ENCODE data around the gene MYRFL. TPM values are rescaled to one million over a fixed set of nuclear protein-coding genes. Genes with fewer than 3 reads are reported as not detected.

Gene MYRFL
- total RNA-seq, 3 donors from 2014 or later (not counting 1 experiment from before 2014, with no cell fraction given): not detected

- H3K4me1 Mint-ChIP-seq: peaks cover 0 to 3% of the 10 kb centered on the region in 2 donors
- WGBS (ENCODE audit: insufficient coverage): 67% methylated on average over 6 of the region's 6 CpGs
- ATAC-seq (no peak), DNase-seq (no peak)
- H3K4me3 Mint-ChIP-seq: no peak overlapping the region
- no peak overlapping the region for H3K27ac Mint-ChIP-seq
- no peak overlapping the region for H3K4me3 ChIP-seq (ENCODE audit: low read length)
- no peaks in the 10 kb centered on the region for H3K36me3 ChIP-seq (ENCODE audit: control insufficient read depth, insufficient read depth, low read length)
- H3K4me1 ChIP-seq (ENCODE audit: control insufficient read depth, insufficient read depth, low read length): no peaks in the 10 kb centered on the region
- no peaks in the 10 kb centered on the region for H3K9me3 Mint-ChIP-seq
- H3K27me3 Mint-ChIP-seq (ENCODE audit: low read depth in 2 of 2): peaks cover 0 to 11% of the 10 kb centered on the region in 2 donors
- intact Hi-C loops (cut with micrococcal nuclease): no loop called here
- H3K27ac ChIP-seq (ENCODE audit: low read length): no peak overlapping the region
- no peaks in the 10 kb centered on the region for H3K36me3 Mint-ChIP-seq
- no peak for TF ChIP-seq CTCF (IDR thresholded peaks at IDR 0.05)
- no peaks in the 10 kb centered on the region for H3K27me3 ChIP-seq (ENCODE audit: control insufficient read depth, insufficient read depth, low read length)
- no peaks in the 10 kb centered on the region for H3K9me3 ChIP-seq (ENCODE audit: control insufficient read depth, insufficient read depth, low read length)
Measured at GRCh38 chr12:69932676-69933552, 107.9 kb downstream of the MYRFL start.

DNA sequence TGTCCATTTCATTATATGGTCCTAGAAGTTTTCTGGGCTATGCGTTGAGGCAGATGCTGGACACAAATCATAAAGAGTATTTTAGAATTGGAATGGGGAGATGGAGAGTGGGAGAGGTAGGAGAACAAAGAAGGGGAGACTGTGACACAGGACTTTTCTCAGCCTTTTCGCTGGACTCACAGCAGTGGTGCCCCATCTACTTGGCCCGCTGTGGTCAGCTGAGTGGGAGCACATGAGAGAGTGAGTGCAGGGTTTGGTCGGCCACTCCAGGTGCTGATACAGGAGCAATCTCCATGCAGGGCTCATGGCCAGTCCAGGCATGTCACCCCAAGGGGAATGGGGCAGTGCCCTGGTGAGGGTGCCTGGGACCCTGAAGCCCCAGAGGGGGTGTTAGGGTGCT, 109.0 kb downstream of the MYRFL start:
- Histone ChIP-seq H3K27ac (ENCODE audit: low read length) (no peak overlapping the region), H3K4me1 (ENCODE audit: control insufficient read depth, insufficient read depth, low read length) (no peaks in the 10 kb centered on the region), H3K27me3 (ENCODE audit: control insufficient read depth, insufficient read depth, low read length) (no peaks in the 10 kb centered on the region), H3K4me3 (ENCODE audit: low read length) (no peak overlapping the region), H3K36me3 (ENCODE audit: control insufficient read depth, insufficient read depth, low read length) (no peaks in the 10 kb centered on the region), H3K9me3 (ENCODE audit: control insufficient read depth, insufficient read depth, low read length) (no peaks in the 10 kb centered on the region)
- ATAC-seq (no peak), DNase-seq (no peak)
- H3K27me3 Mint-ChIP-seq (ENCODE audit: low read depth in 2 of 2): peaks cover 0 to 11% of the 10 kb centered on the region in 2 donors
- H3K4me1 Mint-ChIP-seq: peaks cover 0 to 3% of the 10 kb centered on the region in 2 donors
- intact Hi-C loops (cut with micrococcal nuclease): no loop called here
- TF ChIP-seq CTCF (IDR thresholded peaks at IDR 0.05): no peak
- H3K36me3 Mint-ChIP-seq: no peaks in the 10 kb centered on the region
- H3K27ac Mint-ChIP-seq: no peak overlapping the region
- H3K4me3 Mint-ChIP-seq: no peak overlapping the region
- 88% methylated on average over 4 of the region's 4 CpGs for WGBS (ENCODE audit: insufficient coverage)
- no peaks in the 10 kb centered on the region for H3K9me3 Mint-ChIP-seq

DNA sequence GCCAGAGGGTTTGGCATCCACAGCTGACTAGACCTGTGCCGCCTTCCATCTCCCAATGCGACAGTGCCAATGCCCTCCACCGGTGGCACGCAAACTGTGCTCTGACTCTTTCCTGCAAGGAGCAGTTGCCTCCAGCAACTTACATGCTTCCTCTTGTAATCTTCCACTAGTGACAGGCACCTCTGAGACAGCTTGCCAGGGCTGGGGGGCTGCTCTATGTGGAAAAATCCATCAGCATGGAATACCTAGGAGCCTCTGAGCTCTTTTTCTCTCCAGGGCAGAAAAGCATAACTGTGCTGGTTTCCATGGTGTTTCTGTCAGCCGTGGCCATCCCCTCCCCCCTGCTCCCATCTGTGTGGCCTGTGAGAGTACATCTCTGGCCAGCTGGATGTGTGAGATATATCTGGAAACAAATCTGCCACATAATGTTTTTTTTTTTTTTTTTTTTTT, 110.6 kb downstream of the MYRFL start:
- no peaks in the 10 kb centered on the region for H3K36me3 Mint-ChIP-seq
- no peaks in the 10 kb centered on the region for H3K4me1 ChIP-seq (ENCODE audit: control insufficient read depth, insufficient read depth, low read length)
- 81% methylated on average over 4 of the region's 5 CpGs for WGBS (ENCODE audit: insufficient coverage)
- no peak for DNase-seq
- H3K4me3 ChIP-seq (ENCODE audit: low read length): no peak overlapping the region
- no peaks in the 10 kb centered on the region for H3K9me3 ChIP-seq (ENCODE audit: control insufficient read depth, insufficient read depth, low read length)
- peaks cover 0 to 3% of the 10 kb centered on the region in 2 donors for H3K4me1 Mint-ChIP-seq
- intact Hi-C loops (cut with micrococcal nuclease): no loop called here
- no peak for ATAC-seq
- no peak for TF ChIP-seq CTCF (IDR thresholded peaks at IDR 0.05)
- no peak overlapping the region for H3K4me3 Mint-ChIP-seq
- H3K27me3 Mint-ChIP-seq (ENCODE audit: low read depth in 2 of 2): peaks cover 0 to 13% of the 10 kb centered on the region in 2 donors
- H3K9me3 Mint-ChIP-seq: no peaks in the 10 kb centered on the region
- H3K27me3 ChIP-seq (ENCODE audit: control insufficient read depth, insufficient read depth, low read length): no peaks in the 10 kb centered on the region
- no peak overlapping the region for H3K27ac Mint-ChIP-seq
- no peak overlapping the region for H3K27ac ChIP-seq (ENCODE audit: low read length)
- no peaks in the 10 kb centered on the region for H3K36me3 ChIP-seq (ENCODE audit: control insufficient read depth, insufficient read depth, low read length)

Measured in natural killer cell (primary cell).